Neural progenitor cell (in vitro differentiated cells): ENCODE results near the gene ZNF827.

Experiments used
- EZH2 ChIP-seq: fragments of 200-600 bp; sonication (generic); IDR thresholded peaks from 2 replicates; pipeline ENCODE4 v1.6.1; 2017; ENCODE audit warnings: antibody characterized with exemption, mild to moderate bottlenecking, moderate library complexity
- EZH2phosphoT487 ChIP-seq: fragments of 200-600 bp; sonication (generic); IDR thresholded peaks from 2 replicates; pipeline ENCODE4 v1.6.1; 2017; ENCODE audit warnings: antibody characterized with exemption
- TF ChIP-seq, protein P1 (sequence below): fragments of 200-600 bp; sonication (generic); IDR thresholded peaks from 2 replicates; pipeline ENCODE4 v1.5.1; 2017; ENCODE audit warnings: antibody characterized with exemption, mild to moderate bottlenecking

DNA sequence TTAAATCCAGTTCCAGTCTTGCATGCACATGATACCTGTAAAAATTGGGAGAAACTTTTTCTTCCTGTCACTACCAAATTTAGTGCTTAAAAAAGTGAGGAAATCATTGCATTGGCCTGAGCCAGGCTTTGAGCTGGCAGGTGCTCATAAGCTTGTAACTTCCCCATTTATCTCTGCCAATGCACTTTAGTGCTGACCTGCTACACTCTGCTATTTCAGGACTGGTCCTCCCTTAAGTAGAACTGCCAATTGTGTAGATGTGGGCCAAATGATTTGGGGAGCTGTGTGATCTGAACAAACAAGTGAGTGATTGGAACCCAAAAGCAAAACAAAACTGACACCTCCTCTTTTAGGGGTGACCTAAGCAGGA is 51.8 kb downstream of the ZNF827 start:
- TF ChIP-seq, protein P1, sequence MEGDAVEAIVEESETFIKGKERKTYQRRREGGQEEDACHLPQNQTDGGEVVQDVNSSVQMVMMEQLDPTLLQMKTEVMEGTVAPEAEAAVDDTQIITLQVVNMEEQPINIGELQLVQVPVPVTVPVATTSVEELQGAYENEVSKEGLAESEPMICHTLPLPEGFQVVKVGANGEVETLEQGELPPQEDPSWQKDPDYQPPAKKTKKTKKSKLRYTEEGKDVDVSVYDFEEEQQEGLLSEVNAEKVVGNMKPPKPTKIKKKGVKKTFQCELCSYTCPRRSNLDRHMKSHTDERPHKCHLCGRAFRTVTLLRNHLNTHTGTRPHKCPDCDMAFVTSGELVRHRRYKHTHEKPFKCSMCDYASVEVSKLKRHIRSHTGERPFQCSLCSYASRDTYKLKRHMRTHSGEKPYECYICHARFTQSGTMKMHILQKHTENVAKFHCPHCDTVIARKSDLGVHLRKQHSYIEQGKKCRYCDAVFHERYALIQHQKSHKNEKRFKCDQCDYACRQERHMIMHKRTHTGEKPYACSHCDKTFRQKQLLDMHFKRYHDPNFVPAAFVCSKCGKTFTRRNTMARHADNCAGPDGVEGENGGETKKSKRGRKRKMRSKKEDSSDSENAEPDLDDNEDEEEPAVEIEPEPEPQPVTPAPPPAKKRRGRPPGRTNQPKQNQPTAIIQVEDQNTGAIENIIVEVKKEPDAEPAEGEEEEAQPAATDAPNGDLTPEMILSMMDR, result no peak
- TF ChIP-seq EZH2 (no peak), EZH2phosphoT487 (no peak)
